ENCODE measurements around the gene KIF1B.

KIF1B gene

GRCh38 chr1:10299151-10299550 lies 88.8 kb downstream of the KIF1B start:
- no peak for TF ChIP-seq CTCF (IDR thresholded peaks at IDR 0.05; ENCODE audit: low read depth, low read length)
- H3K4me3 ChIP-seq (ENCODE audit: low read depth, low read length), result no peak overlapping the region

GRCh38 chr1:10302416-10302815 lies 92.0 kb downstream of the KIF1B start:
- no peak overlapping the region for H3K4me3 ChIP-seq (ENCODE audit: low read depth, low read length)
- no peak for TF ChIP-seq CTCF (IDR thresholded peaks at IDR 0.05; ENCODE audit: low read depth, low read length)

- TF ChIP-seq CTCF (IDR thresholded peaks at IDR 0.05; ENCODE audit: low read depth, low read length), result no peak
- H3K4me3 ChIP-seq (ENCODE audit: low read depth, low read length), result no peak overlapping the region
These were observed 93.9 kb downstream of the KIF1B start for GRCh38 chr1:10304295-10304694.

GRCh38 chr1:10306435-10306834 lies 96.1 kb downstream of the KIF1B start:
- TF ChIP-seq CTCF (IDR thresholded peaks at IDR 0.05; ENCODE audit: low read depth, low read length), result no peak
- H3K4me3 ChIP-seq (ENCODE audit: low read depth, low read length), result no peak overlapping the region

- no peak for TF ChIP-seq CTCF (IDR thresholded peaks at IDR 0.05; ENCODE audit: low read depth, low read length)
- H3K4me3 ChIP-seq (ENCODE audit: low read depth, low read length), result no peak overlapping the region
These were observed 97.6 kb downstream of the KIF1B start for GRCh38 chr1:10308001-10308400.

GRCh38 chr1:10309243-10310011 lies 99.1 kb downstream of the KIF1B start:
- no peak overlapping the region for H3K4me3 ChIP-seq (ENCODE audit: low read depth, low read length)
- TF ChIP-seq CTCF (IDR thresholded peaks at IDR 0.05; ENCODE audit: low read depth, low read length), result no peak

- no peak overlapping the region for H3K4me3 ChIP-seq (ENCODE audit: low read depth, low read length)
- no peak for TF ChIP-seq CTCF (IDR thresholded peaks at IDR 0.05; ENCODE audit: low read depth, low read length)
These were observed 106.4 kb downstream of the KIF1B start for GRCh38 chr1:10316752-10317151.
